Liver (tissue), 9 donors: ENCODE measurements around the gene TPRKB. TPM values are rescaled to one million over a fixed set of nuclear protein-coding genes. Genes with fewer than 3 reads are reported as not detected.

Experiments
- DNase-seq: peaks from one replicate; pipeline ENCODE4 v3.0.0-alpha.2; 2017; ENCODE audit warnings: low spot score
- H3K27ac ChIP-seq, 2 donors: one replicate each; pipeline ENCODE4 v1.7.0; 2013; ENCODE audit warnings: inconsistent platforms in 2 of 2, low read length in 2 of 2, control low read depth in 1 of 2, low read depth in 1 of 2, mild to moderate bottlenecking in 1 of 2
- H3K27me3 ChIP-seq, 4 donors: one replicate each; pipeline versions ENCODE4 v1.6.1 to v1.7.0; 2013; ENCODE audit warnings: low read length in 3 of 4, inconsistent platforms in 1 of 4, mild to moderate bottlenecking in 1 of 4, moderate library complexity in 1 of 4; ENCODE audit not compliant: control insufficient read depth in 4 of 4, insufficient read depth in 4 of 4
- H3K36me3 ChIP-seq, 4 donors: one replicate each; pipeline versions ENCODE4 v1.6.1 to v1.7.0; 2013; ENCODE audit warnings: low read length in 3 of 4, mild to moderate bottlenecking in 3 of 4, low read depth in 1 of 4, moderate library complexity in 1 of 4; ENCODE audit not compliant: control insufficient read depth in 4 of 4, insufficient read depth in 3 of 4
- H3K4me1 ChIP-seq, 4 donors: one replicate each; pipeline versions ENCODE4 v1.6.1 to v1.7.0; 2013; ENCODE audit warnings: low read length in 3 of 4, mild to moderate bottlenecking in 3 of 4, moderate library complexity in 1 of 4; ENCODE audit not compliant: control insufficient read depth in 4 of 4, insufficient read depth in 4 of 4
- H3K4me3 ChIP-seq, 3 donors: one replicate each; pipeline versions ENCODE4 v1.6.1 to v1.7.0; 2013; ENCODE audit warnings: low read length in 3 of 3, control low read depth in 1 of 3, low read depth in 1 of 3, mild to moderate bottlenecking in 1 of 3
- H3K9ac ChIP-seq, 2 donors: one replicate each; pipeline ENCODE4 v1.7.0; 2013; ENCODE audit warnings: low read length in 2 of 2, mild to moderate bottlenecking in 2 of 2, moderate library complexity in 2 of 2, control low read depth in 1 of 2, low read depth in 1 of 2
- H3K9me3 ChIP-seq, 4 donors: one replicate each; pipeline versions ENCODE4 v1.6.1 to v1.7.0; 2013; ENCODE audit warnings: low read length in 3 of 4; ENCODE audit not compliant: control insufficient read depth in 4 of 4
- ATF3 ChIP-seq: IDR thresholded peaks from 2 replicates; pipeline ENCODE4 v1.6.1; 2016; ENCODE audit warnings: antibody characterized with exemption
- CTCF ChIP-seq: fragments of 150-350 bp; IDR thresholded peaks from 2 replicates; pipeline ENCODE4 v1.5.1; 2017; ENCODE audit warnings: improper control_type of control experiment, low read depth, low read length; ENCODE audit not compliant: missing input control
- EGR1 ChIP-seq, 2 donors: IDR thresholded peaks; 2 replicates each; pipeline ENCODE4 v1.6.1; 2016 to 2018; ENCODE audit warnings: antibody characterized with exemption in 2 of 2, low read depth in 2 of 2
- FOXA1 ChIP-seq: IDR thresholded peaks from 2 replicates; pipeline ENCODE4 v1.6.1; 2016; ENCODE audit warnings: antibody characterized with exemption
- FOXA2 ChIP-seq: IDR thresholded peaks from 2 replicates; pipeline ENCODE4 v1.6.1; 2016; ENCODE audit warnings: antibody characterized with exemption
- GABPA ChIP-seq, 2 donors: IDR thresholded peaks in 1 of 2; conservative IDR thresholded peaks in 1 of 2; 2 replicates each; pipeline ENCODE4 v1.6.1; 2016; ENCODE audit warnings: antibody characterized with exemption in 2 of 2, mild to moderate bottlenecking in 1 of 2, moderate library complexity in 1 of 2
- HNF4A ChIP-seq, 2 donors: conservative IDR thresholded peaks; 2 replicates each; pipeline ENCODE4 v1.6.1; 2016; ENCODE audit warnings: antibody characterized with exemption in 2 of 2, mild to moderate bottlenecking in 2 of 2
- HNF4G ChIP-seq: IDR thresholded peaks from 2 replicates; pipeline ENCODE4 v1.6.1; 2016; ENCODE audit warnings: antibody characterized with exemption
- JUND ChIP-seq, 2 donors: IDR thresholded peaks; 2 replicates each; pipeline ENCODE4 v1.6.1; 2016; ENCODE audit warnings: antibody characterized with exemption in 2 of 2
- MAX ChIP-seq: IDR thresholded peaks from 2 replicates; pipeline ENCODE4 v1.6.1; 2016; ENCODE audit warnings: antibody characterized with exemption
- NR2F2 ChIP-seq: IDR thresholded peaks from 2 replicates; pipeline ENCODE4 v1.6.1; 2016; ENCODE audit warnings: antibody characterized with exemption
- RAD21 ChIP-seq, 2 donors: IDR thresholded peaks; 2 replicates each; pipeline ENCODE4 v1.6.1; 2016; ENCODE audit warnings: antibody characterized with exemption in 2 of 2, mild to moderate bottlenecking in 2 of 2
- REST ChIP-seq: IDR thresholded peaks from 2 replicates; pipeline ENCODE4 v1.6.1; 2016; ENCODE audit warnings: antibody characterized with exemption, mild to moderate bottlenecking
- RXRA ChIP-seq, 2 donors: IDR thresholded peaks; 2 replicates each; pipeline ENCODE4 v1.6.1; 2017 to 2018; ENCODE audit warnings: antibody characterized with exemption in 2 of 2, mild to moderate bottlenecking in 1 of 2
- SP1 ChIP-seq: IDR thresholded peaks from 2 replicates; pipeline ENCODE4 v1.6.1; 2018; ENCODE audit warnings: antibody characterized with exemption, mild to moderate bottlenecking
- TAF1 ChIP-seq: conservative IDR thresholded peaks from 2 replicates; pipeline ENCODE4 v1.6.1; 2016; ENCODE audit warnings: antibody characterized with exemption, mild to moderate bottlenecking
- ZBTB33 ChIP-seq: IDR thresholded peaks from 2 replicates; pipeline ENCODE4 v1.6.1; 2016; ENCODE audit warnings: antibody characterized with exemption
- WGBS: extraction: QIAGEN DNeasy Blood & Tissue Kit; methylation state at CpG from one replicate; pipeline ENCODE4 v1.1.7; 2013; 5-methylcytosine and 5-hydroxymethylcytosine counted together
- polyA plus RNA-seq, 2 donors: library from polyadenylated mRNA; stranded (reverse) in 1 of 2; unstranded in 1 of 2; fragments of 200-250 nt in 1 of 2; fragments of >200 nt in 1 of 2; fragmentation: Nextera tagmentation in 1 of 2; extraction: Ambion mirVana in 1 of 2; gene quantifications; one replicate each; pipeline versions ENCODE4 v1.2.1 to v1.2.3, GENCODE V29; 2013 to 2015
- total RNA-seq, 2 donors: library from RNA; depleted of rRNA; stranded (reverse); fragments of >200 nt; gene quantifications; one replicate each; pipeline ENCODE4 v1.2.3, GENCODE V29; 2014
- donor health status: healthy.
- donor health status: healthy.
- donor health status: healthy.
- donor health status: healthy.
- donor health status: healthy.

The TPRKB gene
- total and polyA plus RNA-seq, 4 donors = 16.2 to 27.7 (median 17.0) TPM

GRCh38 chr2:73740767-73741166 lies 3.6 kb upstream of the TPRKB start:
- DNase-seq = no peak
- Histone ChIP-seq H3K4me1 (peaks cover 0 to 17% (median 11%) of the 10 kb centered on the region in 4 donors), H3K9me3 (peaks cover 0 to 4% (median 3%) of the 10 kb centered on the region in 4 donors), H3K27ac (no peak overlapping the region), H3K9ac (no peak overlapping the region), H3K4me3 (no peak overlapping the region), H3K27me3 (no peaks in the 10 kb centered on the region), H3K36me3 (peaks cover 0 to 10% (median 4%) of the 10 kb centered on the region in 4 donors)
- 86% methylated on average over 2 of the region's 2 CpGs for WGBS
- no peak for TF ChIP-seq CTCF
- TF ChIP-seq ZBTB33 = no peak
- no peak for TF ChIP-seq REST
- TF ChIP-seq SP1 = no peak
- TF ChIP-seq ATF3 = no peak
- no peak for TF ChIP-seq HNF4A (conservative IDR thresholded peaks at IDR 0.05)
- TF ChIP-seq RXRA (IDR thresholded peaks at IDR 0.05) = no peak
- TF ChIP-seq HNF4G = no peak
- no peak for TF ChIP-seq RAD21 (IDR thresholded peaks at IDR 0.05)
- TF ChIP-seq FOXA1 = no peak
- no peak for TF ChIP-seq TAF1
- no peak for TF ChIP-seq GABPA (IDR thresholded peaks at IDR 0.05 in 1 of 2, conservative IDR thresholded peaks at IDR 0.05 in 1 of 2)
- TF ChIP-seq EGR1 (IDR thresholded peaks at IDR 0.05; ENCODE audit: low read depth in 2 of 2) = no peak
- TF ChIP-seq NR2F2 = no peak
- no peak for TF ChIP-seq MAX
- no peak for TF ChIP-seq JUND (IDR thresholded peaks at IDR 0.05)
- no peak for TF ChIP-seq FOXA2

- Histone ChIP-seq H3K9me3 (peaks cover 0 to 4% (median 3%) of the 10 kb centered on the region in 4 donors), H3K27me3 (no peaks in the 10 kb centered on the region), H3K4me3 (no peak overlapping the region), H3K4me1 (peaks cover 0 to 17% (median 12%) of the 10 kb centered on the region in 4 donors), H3K36me3 (peaks cover 0 to 10% (median 4%) of the 10 kb centered on the region in 4 donors), H3K27ac (no peak overlapping the region), H3K9ac (no peak overlapping the region)
- WGBS = 96% methylated on average over 3 of the region's 3 CpGs
- no peak for DNase-seq
- TF ChIP-seq FOXA1 = no peak
Measured at GRCh38 chr2:73739101-73739500, 2.0 kb upstream of the TPRKB start.
